Measurements from ENCODE around the gene CYP4B1. TPM values are rescaled to one million over a fixed set of nuclear protein-coding genes. Genes with fewer than 3 reads are reported as not detected.

The CYP4B1 gene
- total RNA-seq, 4 donors from 2014 or later, result 14.0 to 147 (median 109) TPM

GRCh38 chr1:46755121-46755520 lies 43.7 kb upstream of the CYP4B1 start:
- Histone ChIP-seq H3K4me3 (no peak overlapping the region), H3K4me1 (peaks cover 18 to 82% (median 23%) of the 10 kb centered on the region in 3 donors), H3K27ac (peak overlapping the region; percentile 57 to 79 (median 69)), H3K9me3 (no peaks in the 10 kb centered on the region), H3K27me3 (peaks cover 0 to 19% (median 0%) of the 10 kb centered on the region in 4 donors), H3K36me3 (no peaks in the 10 kb centered on the region)
- intact Hi-C loops (cut with DNase I), result no loop called here
- TF ChIP-seq, protein P1, sequence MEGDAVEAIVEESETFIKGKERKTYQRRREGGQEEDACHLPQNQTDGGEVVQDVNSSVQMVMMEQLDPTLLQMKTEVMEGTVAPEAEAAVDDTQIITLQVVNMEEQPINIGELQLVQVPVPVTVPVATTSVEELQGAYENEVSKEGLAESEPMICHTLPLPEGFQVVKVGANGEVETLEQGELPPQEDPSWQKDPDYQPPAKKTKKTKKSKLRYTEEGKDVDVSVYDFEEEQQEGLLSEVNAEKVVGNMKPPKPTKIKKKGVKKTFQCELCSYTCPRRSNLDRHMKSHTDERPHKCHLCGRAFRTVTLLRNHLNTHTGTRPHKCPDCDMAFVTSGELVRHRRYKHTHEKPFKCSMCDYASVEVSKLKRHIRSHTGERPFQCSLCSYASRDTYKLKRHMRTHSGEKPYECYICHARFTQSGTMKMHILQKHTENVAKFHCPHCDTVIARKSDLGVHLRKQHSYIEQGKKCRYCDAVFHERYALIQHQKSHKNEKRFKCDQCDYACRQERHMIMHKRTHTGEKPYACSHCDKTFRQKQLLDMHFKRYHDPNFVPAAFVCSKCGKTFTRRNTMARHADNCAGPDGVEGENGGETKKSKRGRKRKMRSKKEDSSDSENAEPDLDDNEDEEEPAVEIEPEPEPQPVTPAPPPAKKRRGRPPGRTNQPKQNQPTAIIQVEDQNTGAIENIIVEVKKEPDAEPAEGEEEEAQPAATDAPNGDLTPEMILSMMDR (IDR thresholded peaks at IDR 0.05), result no peak
- no peak for TF ChIP-seq POLR2A (IDR thresholded peaks at IDR 0.05)
- no peak for DNase-seq
- 40 to 69% methylated on average over 2 of the region's 4 CpGs for WGBS, 2 donors

- TF ChIP-seq POLR2A (IDR thresholded peaks at IDR 0.05), result no peak
- TF ChIP-seq, protein P1 (IDR thresholded peaks at IDR 0.05), result no peak
- H3K4me1 ChIP-seq, result peaks cover 11 to 59% (median 23%) of the 10 kb centered on the region in 3 donors
- peaks cover 0 to 11% (median 0%) of the 10 kb centered on the region in 4 donors for H3K27me3 ChIP-seq
- H3K36me3 ChIP-seq, result no peaks in the 10 kb centered on the region
- no peak overlapping the region for H3K4me3 ChIP-seq
- no peak for DNase-seq
- H3K27ac ChIP-seq, result peak overlapping the region; percentile 36 to 80 (median 75)
- no peaks in the 10 kb centered on the region for H3K9me3 ChIP-seq
- WGBS, 2 donors, result 33 to 37% methylated on average over 6 of the region's 6 CpGs
- intact Hi-C loops (cut with DNase I), result no loop called here
Measured at GRCh38 chr1:46757247-46757955, 41.4 kb upstream of the CYP4B1 start.

DNA sequence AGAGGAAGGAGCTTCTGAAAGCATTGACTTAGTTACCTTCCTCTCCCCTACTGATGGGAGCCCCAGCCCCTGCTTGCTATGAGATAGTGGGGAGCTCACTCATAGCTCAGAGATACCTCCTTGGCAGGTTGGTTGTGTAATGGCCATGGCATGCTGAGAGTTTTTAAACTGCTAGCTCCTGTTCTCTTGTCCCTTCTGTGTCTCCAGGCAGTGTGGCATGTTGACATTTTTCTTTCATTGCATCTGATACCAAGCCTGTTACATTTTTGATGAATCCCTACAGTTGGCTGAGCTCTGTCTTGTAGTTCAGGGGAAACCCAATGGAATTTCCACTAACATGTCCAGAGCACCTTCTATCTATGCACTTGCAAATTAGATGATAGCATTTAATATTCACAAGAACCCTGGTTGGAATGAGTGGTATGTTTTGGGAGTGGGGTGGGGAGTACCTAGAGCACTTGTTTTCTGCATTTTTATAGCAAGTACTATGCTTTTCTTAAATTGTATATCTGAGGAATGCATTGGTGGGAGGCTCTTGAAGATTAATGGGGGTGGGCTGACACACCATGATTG lies 40.8 kb upstream of the CYP4B1 start:
- TF ChIP-seq, protein P1 (IDR thresholded peaks at IDR 0.05), result no peak
- TF ChIP-seq POLR2A (IDR thresholded peaks at IDR 0.05), result no peak
- Histone ChIP-seq H3K4me3 (no peak overlapping the region), H3K9me3 (no peaks in the 10 kb centered on the region), H3K36me3 (no peaks in the 10 kb centered on the region), H3K4me1 (peaks cover 11 to 53% (median 23%) of the 10 kb centered on the region in 3 donors), H3K27me3 (peaks cover 0 to 11% (median 0%) of the 10 kb centered on the region in 4 donors), H3K27ac (peak overlapping the region; percentile 36 to 80 (median 75))
- intact Hi-C loops (cut with DNase I), result no loop called here
- no peak for DNase-seq

DNA sequence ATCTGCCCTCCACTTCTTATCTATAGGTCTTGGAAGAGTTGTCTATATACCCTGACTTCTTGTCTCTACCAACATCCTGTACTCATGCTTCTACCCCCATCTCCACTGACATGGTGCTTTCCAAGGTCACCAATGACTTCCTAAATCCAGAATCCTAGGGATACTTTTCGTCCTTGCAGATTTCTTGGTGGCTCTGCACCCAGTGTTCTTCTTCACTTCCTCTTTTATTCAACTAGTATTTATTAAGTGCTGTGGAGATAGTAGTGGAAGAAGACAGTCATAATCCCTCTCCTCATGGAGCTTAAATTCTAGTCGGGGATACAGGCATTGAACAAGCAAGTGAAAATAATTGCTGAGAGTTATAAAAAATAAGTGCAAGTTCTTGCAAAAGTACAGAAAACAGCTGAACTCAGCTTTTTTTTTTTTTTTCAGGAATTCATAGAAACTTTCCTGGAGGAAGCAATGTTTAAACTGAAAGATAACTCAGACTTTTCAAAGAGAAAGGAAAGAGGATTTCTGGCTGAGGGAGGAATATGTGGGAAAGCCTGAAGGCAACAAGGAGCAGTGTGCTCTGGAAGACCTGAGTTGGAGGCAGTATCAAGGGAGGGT lies 38.2 kb upstream of the CYP4B1 start:
- intact Hi-C loops (cut with DNase I), result no loop called here
- WGBS, 2 donors, result 75 to 81% methylated on average over 2 of the region's 2 CpGs
- Histone ChIP-seq H3K4me1 (peaks cover 5 to 30% (median 13%) of the 10 kb centered on the region in 3 donors), H3K36me3 (no peaks in the 10 kb centered on the region), H3K27ac (no peak overlapping the region), H3K4me3 (no peak overlapping the region), H3K27me3 (peaks cover 0 to 11% (median 0%) of the 10 kb centered on the region in 4 donors), H3K9me3 (no peaks in the 10 kb centered on the region)
- no peak for DNase-seq
- TF ChIP-seq POLR2A (IDR thresholded peaks at IDR 0.05), result no peak
- TF ChIP-seq, protein P1 (IDR thresholded peaks at IDR 0.05), result no peak

DNA sequence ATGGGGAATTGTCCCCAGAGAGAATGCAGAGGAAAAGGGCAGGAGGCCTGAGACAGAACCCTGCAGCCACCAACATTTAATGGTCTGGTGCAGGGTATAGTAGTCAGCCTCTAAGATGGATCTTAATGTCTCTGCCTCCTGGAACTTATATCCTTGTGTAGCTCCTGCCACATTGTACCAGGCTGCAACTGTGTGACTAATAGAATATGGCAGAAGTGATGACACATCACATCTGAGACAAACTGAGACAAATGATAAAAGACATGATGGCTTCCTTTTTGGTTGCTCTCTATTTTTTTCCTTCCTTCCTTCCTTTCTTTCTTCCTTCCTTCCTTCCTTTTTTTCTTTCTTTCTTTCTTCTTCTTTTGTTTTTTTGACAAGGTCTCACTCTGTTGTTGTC lies 37.1 kb upstream of the CYP4B1 start:
- TF ChIP-seq, protein P1 (IDR thresholded peaks at IDR 0.05), result no peak
- TF ChIP-seq POLR2A (IDR thresholded peaks at IDR 0.05), result no peak
- DNase-seq, result no peak
- Histone ChIP-seq H3K27ac (no peak overlapping the region), H3K4me1 (peaks cover 0 to 19% (median 7%) of the 10 kb centered on the region in 3 donors), H3K27me3 (peaks cover 0 to 11% (median 0%) of the 10 kb centered on the region in 4 donors), H3K9me3 (no peaks in the 10 kb centered on the region), H3K4me3 (no peak overlapping the region), H3K36me3 (no peaks in the 10 kb centered on the region)
- intact Hi-C loops (cut with DNase I), result no loop called here

Measured in esophagus squamous epithelium (tissue), 5 donors.